Gastroesophageal sphincter (tissue), 4 donors: Measurements from ENCODE around the gene TFR2. TPM values are rescaled to one million over a fixed set of nuclear protein-coding genes. Genes with fewer than 3 reads are reported as not detected.
A peak's percentile ranks its signal among the peaks of the same experiment; 100 is the strongest.
"Not testable (repeated sequence)": the region's sequence is repeated elsewhere in the genome, so short reads cannot be mapped to it uniquely, and the experiment has no call there.

Experiments used
- ATAC-seq: fragments of 150-250 bp; one replicate; pipeline ENCODE4 v1.9.1; 2016; ENCODE audit warnings: mild to moderate bottlenecking, moderate library complexity
- H3K27ac ChIP-seq, 4 donors: fragments of 200-600 bp; sonication (generic) in 3 of 4; 1 replicate in 3 of 4; 2 replicates in 1 of 4; pipeline ENCODE4 v1.5.1; 2016 to 2019
- H3K27me3 ChIP-seq: fragments of 200-600 bp; sonication (generic); one replicate; pipeline ENCODE4 v1.5.1; 2019
- H3K36me3 ChIP-seq, 2 donors: fragments of 200-600 bp; sonication (generic); one replicate each; pipeline ENCODE4 v1.5.1; 2019; ENCODE audit warnings: control low read depth in 1 of 2
- H3K4me1 ChIP-seq, 3 donors: fragments of 200-600 bp; sonication (generic); 1 replicate in 2 of 3; 2 replicates in 1 of 3; pipeline ENCODE4 v1.5.1; 2016 to 2019; ENCODE audit warnings: control low read depth in 2 of 3
- H3K4me3 ChIP-seq, 2 donors: fragments of 200-600 bp; sonication (generic); one replicate each; pipeline ENCODE4 v1.5.1; 2019; ENCODE audit warnings: mild to moderate bottlenecking in 1 of 2, moderate library complexity in 1 of 2
- H3K9me3 ChIP-seq, 3 donors: fragments of 200-600 bp; sonication (generic); one replicate each; pipeline ENCODE4 v1.5.1; 2017 to 2019; ENCODE audit warnings: control low read depth in 2 of 3
- EP300 ChIP-seq: sonication (generic); formaldehyde crosslinking; IDR thresholded peaks from one replicate; pipeline ENCODE4 v1.6.1; 2017; ENCODE audit warnings: antibody characterized with exemption, mild to moderate bottlenecking
- POLR2A ChIP-seq, 2 donors: fragments of 450-650 bp; IDR thresholded peaks; one replicate each; pipeline ENCODE4 v1.6.1; 2017; ENCODE audit warnings: antibody characterized with exemption in 2 of 2, mild to moderate bottlenecking in 2 of 2, moderate library complexity in 1 of 2
- POLR2AphosphoS5 ChIP-seq: sonication (generic); formaldehyde crosslinking; IDR thresholded peaks from one replicate; pipeline ENCODE4 v1.6.1; 2017; ENCODE audit warnings: antibody characterized with exemption
- WGBS, 2 donors: methylation state at CpG; one replicate each; pipeline ENCODE4 v1.1.5; 2018; ENCODE audit warnings: low coverage in 1 of 2; 5-methylcytosine and 5-hydroxymethylcytosine counted together
- total RNA-seq, 4 donors: library from RNA; depleted of rRNA; stranded (reverse); fragments of >200 nt; gene quantifications; one replicate each; pipeline ENCODE4 v1.1.0, GENCODE V29; 2016
- TF ChIP-seq, protein P1 (sequence below), 4 experiments: fragments of 200-600 bp in 2 of 4; fragments of 450-650 bp in 2 of 4; sonication (generic) in 1 of 4; IDR thresholded peaks; one replicate each; pipeline ENCODE4 v1.5.1; 2017 to 2019; ENCODE audit warnings: antibody characterized with exemption in 4 of 4, mild to moderate bottlenecking in 2 of 4, moderate library complexity in 2 of 4

Gene TFR2
- total RNA-seq, 4 donors from 2014 or later, result 1.6 TPM; not detected in 3

DNA sequence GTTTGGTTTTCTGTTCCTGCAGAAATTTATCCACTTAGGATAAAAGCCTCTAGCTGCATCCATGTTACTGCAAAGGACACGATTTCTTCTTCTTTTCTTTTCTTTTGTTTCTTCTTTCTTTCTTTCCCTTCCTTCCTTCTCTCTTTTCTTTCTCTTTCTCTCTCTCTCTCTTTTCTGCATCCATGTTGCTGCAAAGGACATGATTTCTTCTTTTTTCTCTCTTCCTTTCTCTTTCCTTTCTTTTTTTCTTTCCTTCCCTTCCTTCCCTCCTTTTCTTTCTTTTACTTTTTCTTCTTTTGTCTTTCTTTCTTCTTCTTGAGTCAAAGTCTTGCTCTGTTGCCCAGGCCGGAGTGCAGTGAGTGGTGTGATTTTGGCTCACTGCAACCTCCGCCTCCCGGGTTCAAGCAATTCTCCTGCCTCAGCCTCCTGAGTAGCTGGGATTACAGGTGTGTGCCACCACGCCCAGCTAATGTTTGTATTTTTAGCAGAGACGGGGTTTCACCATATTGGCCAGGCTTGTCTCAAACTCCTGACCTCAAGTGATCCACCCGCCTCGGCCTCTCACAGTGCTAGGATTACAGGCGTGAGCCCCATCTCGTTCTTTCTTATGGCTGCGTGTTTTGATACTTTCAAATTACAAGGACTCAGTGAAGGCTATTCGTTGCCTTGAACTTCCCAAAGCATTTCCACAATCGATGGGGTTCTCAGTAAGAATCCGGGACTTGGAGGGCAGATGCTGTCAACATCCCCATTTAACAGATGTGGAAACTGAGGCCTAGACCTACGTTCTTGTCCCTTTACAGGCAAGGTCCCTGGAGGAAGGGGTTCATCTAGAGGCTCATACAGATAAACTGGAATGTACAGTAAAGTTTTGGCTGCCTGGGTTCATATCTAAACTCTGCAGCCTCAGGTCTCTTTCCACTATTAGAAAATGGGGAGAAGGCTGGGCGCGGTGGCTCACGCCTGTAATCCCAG is 30.3 kb upstream of the TFR2 start:
- TF ChIP-seq, protein P1, sequence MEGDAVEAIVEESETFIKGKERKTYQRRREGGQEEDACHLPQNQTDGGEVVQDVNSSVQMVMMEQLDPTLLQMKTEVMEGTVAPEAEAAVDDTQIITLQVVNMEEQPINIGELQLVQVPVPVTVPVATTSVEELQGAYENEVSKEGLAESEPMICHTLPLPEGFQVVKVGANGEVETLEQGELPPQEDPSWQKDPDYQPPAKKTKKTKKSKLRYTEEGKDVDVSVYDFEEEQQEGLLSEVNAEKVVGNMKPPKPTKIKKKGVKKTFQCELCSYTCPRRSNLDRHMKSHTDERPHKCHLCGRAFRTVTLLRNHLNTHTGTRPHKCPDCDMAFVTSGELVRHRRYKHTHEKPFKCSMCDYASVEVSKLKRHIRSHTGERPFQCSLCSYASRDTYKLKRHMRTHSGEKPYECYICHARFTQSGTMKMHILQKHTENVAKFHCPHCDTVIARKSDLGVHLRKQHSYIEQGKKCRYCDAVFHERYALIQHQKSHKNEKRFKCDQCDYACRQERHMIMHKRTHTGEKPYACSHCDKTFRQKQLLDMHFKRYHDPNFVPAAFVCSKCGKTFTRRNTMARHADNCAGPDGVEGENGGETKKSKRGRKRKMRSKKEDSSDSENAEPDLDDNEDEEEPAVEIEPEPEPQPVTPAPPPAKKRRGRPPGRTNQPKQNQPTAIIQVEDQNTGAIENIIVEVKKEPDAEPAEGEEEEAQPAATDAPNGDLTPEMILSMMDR (IDR thresholded peaks at IDR 0.05), result no peak
- TF ChIP-seq POLR2A (IDR thresholded peaks at IDR 0.05) (no peak), EP300 (no peak), POLR2AphosphoS5 (no peak)
- Histone ChIP-seq H3K27me3 (no peaks in the 10 kb centered on the region), H3K9me3 (no peaks in the 10 kb centered on the region), H3K27ac (no peak overlapping the region), H3K36me3 (peaks cover 0 to 3% of the 10 kb centered on the region in 2 donors), H3K4me1 (peaks cover 0 to 19% (median 8%) of the 10 kb centered on the region in 3 donors), H3K4me3 (no peak overlapping the region)
- 87 to 93% methylated on average over 6 to 15 of the region's 18 CpGs for WGBS, 2 donors
- no peak for ATAC-seq

DNA sequence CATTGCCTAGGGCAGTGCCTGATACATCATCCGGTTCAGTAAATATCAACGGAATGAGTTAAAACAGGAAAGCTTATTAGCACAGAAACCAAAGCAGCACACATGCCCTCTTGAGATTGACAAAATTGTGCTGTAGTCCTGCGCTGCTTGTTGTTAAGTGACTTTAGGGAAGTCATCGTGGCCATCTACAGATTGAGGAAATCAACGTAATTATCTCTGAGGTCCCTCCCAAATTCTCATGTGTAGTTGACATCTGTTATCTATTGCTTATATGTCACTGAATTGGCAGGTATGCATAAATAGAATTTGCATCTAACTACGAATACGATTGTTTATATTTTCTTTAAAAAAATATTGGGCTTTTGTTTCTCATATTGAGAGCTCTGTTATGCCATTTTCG is 28.7 kb upstream of the TFR2 start:
- ATAC-seq, result no peak
- Histone ChIP-seq H3K4me1 (peaks cover 0 to 5% (median 0%) of the 10 kb centered on the region in 3 donors), H3K36me3 (no peaks in the 10 kb centered on the region), H3K27me3 (no peaks in the 10 kb centered on the region), H3K4me3 (no peak overlapping the region), H3K9me3 (no peaks in the 10 kb centered on the region), H3K27ac (no peak overlapping the region)
- TF ChIP-seq EP300, result no peak
- no peak for TF ChIP-seq POLR2A (IDR thresholded peaks at IDR 0.05)
- TF ChIP-seq, protein P1 (IDR thresholded peaks at IDR 0.05), result no peak
- no peak for TF ChIP-seq POLR2AphosphoS5
- WGBS, 2 donors, result 59 to 69% methylated on average over 6 to 8 of the region's 8 CpGs

DNA sequence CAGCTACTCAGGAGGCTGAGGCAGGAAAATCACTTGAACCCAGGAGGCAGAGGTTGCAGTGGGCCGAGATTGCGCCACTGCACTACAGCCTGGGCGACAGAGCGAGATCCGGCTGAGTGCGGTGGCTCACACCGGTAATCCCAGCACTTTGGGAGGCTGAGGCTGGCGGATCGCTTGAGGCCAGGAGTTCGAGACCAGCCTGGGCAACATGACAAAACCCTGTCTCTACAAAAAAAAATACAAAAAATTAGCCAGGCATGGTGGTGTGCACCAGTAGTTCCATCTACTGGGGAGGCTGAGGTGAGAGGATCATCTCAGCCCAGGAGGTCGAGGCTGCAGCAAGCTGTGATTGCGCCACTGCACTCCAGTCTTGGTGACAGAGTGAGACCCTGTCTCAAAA is 27.8 kb upstream of the TFR2 start:
- H3K9me3 ChIP-seq, ATAC-seq, H3K4me3 ChIP-seq, H3K4me1 ChIP-seq, H3K27me3 ChIP-seq, H3K27ac ChIP-seq, H3K36me3 ChIP-seq: not testable (repeated sequence)
- WGBS, 2 donors, result 87 to 100% methylated on average over 1 to 3 of the region's 12 CpGs

DNA sequence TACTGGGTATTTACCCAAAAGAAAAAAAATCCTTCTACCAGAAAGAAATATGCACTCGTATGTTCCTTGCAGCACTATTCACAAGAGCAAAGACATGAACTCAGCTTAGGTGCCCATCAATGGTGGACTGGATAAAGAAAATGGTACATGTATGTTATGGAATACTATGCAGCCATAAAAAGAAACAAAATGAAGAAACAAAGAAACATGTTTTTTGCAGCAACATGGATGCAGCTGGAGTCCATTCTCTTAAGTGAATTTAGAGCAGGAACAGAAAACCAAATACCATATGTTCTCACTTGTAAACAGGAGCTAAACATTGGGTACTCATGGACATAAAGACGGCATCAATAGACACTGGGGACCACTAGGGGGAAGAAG is 26.7 kb upstream of the TFR2 start:
- Histone ChIP-seq H3K4me1 (peaks cover 0 to 3% (median 0%) of the 10 kb centered on the region in 3 donors), H3K4me3 (no peak overlapping the region), H3K9me3 (no peaks in the 10 kb centered on the region), H3K27me3 (no peaks in the 10 kb centered on the region), H3K27ac (peak overlapping the region in 2 of 4 donors; percentile 3 to 39), H3K36me3 (no peaks in the 10 kb centered on the region)
- TF ChIP-seq POLR2AphosphoS5 (no peak), EP300 (no peak), POLR2A (IDR thresholded peaks at IDR 0.05) (no peak)
- TF ChIP-seq, protein P1 (IDR thresholded peaks at IDR 0.05), result no peak
- WGBS, 2 donors, result 25 to 74% methylated on average over 1 to 2 of the region's 2 CpGs
- no peak for ATAC-seq

GRCh38 chr7:100667331-100668068 is 26.1 kb upstream of the TFR2 start:
- Histone ChIP-seq H3K4me1 (no peaks in the 10 kb centered on the region), H3K27me3 (no peaks in the 10 kb centered on the region), H3K27ac (peak overlapping the region in 2 of 4 donors; percentile 3 to 39), H3K36me3 (no peaks in the 10 kb centered on the region), H3K9me3 (no peaks in the 10 kb centered on the region), H3K4me3 (no peak overlapping the region)
- WGBS, 2 donors, result 68 to 74% methylated on average over 5 to 16 of the region's 16 CpGs
- TF ChIP-seq EP300 (no peak), POLR2A (IDR thresholded peaks at IDR 0.05) (no peak)
- no peak for ATAC-seq
